Gastroesophageal sphincter (tissue), 4 donors: Measurements from ENCODE around the gene JAG2. TPM values are rescaled to one million over a fixed set of nuclear protein-coding genes. Genes with fewer than 3 reads are reported as not detected.
A peak's percentile ranks its signal among the peaks of the same experiment; 100 is the strongest.

Experiments
- ATAC-seq: fragments of 150-250 bp; one replicate; pipeline ENCODE4 v1.9.1; 2016; ENCODE audit warnings: mild to moderate bottlenecking, moderate library complexity
- H3K27ac ChIP-seq, 4 donors: fragments of 200-600 bp; sonication (generic) in 3 of 4; 1 replicate in 3 of 4; 2 replicates in 1 of 4; pipeline ENCODE4 v1.5.1; 2016 to 2019
- H3K27me3 ChIP-seq: fragments of 200-600 bp; sonication (generic); one replicate; pipeline ENCODE4 v1.5.1; 2019
- H3K36me3 ChIP-seq, 2 donors: fragments of 200-600 bp; sonication (generic); one replicate each; pipeline ENCODE4 v1.5.1; 2019; ENCODE audit warnings: control low read depth in 1 of 2
- H3K4me1 ChIP-seq, 3 donors: fragments of 200-600 bp; sonication (generic); 1 replicate in 2 of 3; 2 replicates in 1 of 3; pipeline ENCODE4 v1.5.1; 2016 to 2019; ENCODE audit warnings: control low read depth in 2 of 3
- H3K4me3 ChIP-seq, 2 donors: fragments of 200-600 bp; sonication (generic); one replicate each; pipeline ENCODE4 v1.5.1; 2019; ENCODE audit warnings: mild to moderate bottlenecking in 1 of 2, moderate library complexity in 1 of 2
- H3K9me3 ChIP-seq, 3 donors: fragments of 200-600 bp; sonication (generic); one replicate each; pipeline ENCODE4 v1.5.1; 2017 to 2019; ENCODE audit warnings: control low read depth in 2 of 3
- EP300 ChIP-seq: sonication (generic); formaldehyde crosslinking; IDR thresholded peaks from one replicate; pipeline ENCODE4 v1.6.1; 2017; ENCODE audit warnings: antibody characterized with exemption, mild to moderate bottlenecking
- POLR2A ChIP-seq, 2 donors: fragments of 450-650 bp; IDR thresholded peaks; one replicate each; pipeline ENCODE4 v1.6.1; 2017; ENCODE audit warnings: antibody characterized with exemption in 2 of 2, mild to moderate bottlenecking in 2 of 2, moderate library complexity in 1 of 2
- POLR2AphosphoS5 ChIP-seq: sonication (generic); formaldehyde crosslinking; IDR thresholded peaks from one replicate; pipeline ENCODE4 v1.6.1; 2017; ENCODE audit warnings: antibody characterized with exemption
- WGBS, 2 donors: methylation state at CpG; one replicate each; pipeline ENCODE4 v1.1.5; 2018; ENCODE audit warnings: low coverage in 1 of 2; 5-methylcytosine and 5-hydroxymethylcytosine counted together
- total RNA-seq, 4 donors: library from RNA; depleted of rRNA; stranded (reverse); fragments of >200 nt; gene quantifications; one replicate each; pipeline ENCODE4 v1.1.0, GENCODE V29; 2016
- TF ChIP-seq, protein P1 (sequence below), 4 experiments: fragments of 200-600 bp in 2 of 4; fragments of 450-650 bp in 2 of 4; sonication (generic) in 1 of 4; IDR thresholded peaks; one replicate each; pipeline ENCODE4 v1.5.1; 2017 to 2019; ENCODE audit warnings: antibody characterized with exemption in 4 of 4, mild to moderate bottlenecking in 2 of 4, moderate library complexity in 2 of 4

Gene JAG2
- total RNA-seq, 4 donors from 2014 or later = 3.7 to 18.8 (median 14.5) TPM

DNA sequence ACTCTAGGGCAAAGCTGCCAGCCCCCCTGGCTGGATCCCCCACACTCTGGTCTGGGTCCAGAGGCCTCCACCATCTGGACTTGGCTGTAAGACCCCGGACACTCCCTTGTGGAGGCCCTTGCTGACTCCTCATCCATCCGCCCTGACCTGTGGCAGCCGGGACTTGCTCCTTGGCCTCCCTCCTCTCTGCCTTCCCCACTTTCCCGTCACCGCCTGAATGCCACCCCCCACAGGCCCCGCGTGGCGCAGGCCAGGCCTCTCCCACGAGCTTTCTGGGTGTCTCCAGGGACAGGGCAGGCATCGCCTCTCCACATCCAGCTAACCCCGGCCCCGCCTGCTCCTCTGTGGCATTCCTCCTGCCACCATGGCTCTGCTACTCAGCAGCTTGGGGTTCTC is 14.1 kb downstream of the JAG2 start:
- 60 to 80% methylated on average over 1 to 2 of the region's 12 CpGs for WGBS, 2 donors
- ATAC-seq = no peak

DNA sequence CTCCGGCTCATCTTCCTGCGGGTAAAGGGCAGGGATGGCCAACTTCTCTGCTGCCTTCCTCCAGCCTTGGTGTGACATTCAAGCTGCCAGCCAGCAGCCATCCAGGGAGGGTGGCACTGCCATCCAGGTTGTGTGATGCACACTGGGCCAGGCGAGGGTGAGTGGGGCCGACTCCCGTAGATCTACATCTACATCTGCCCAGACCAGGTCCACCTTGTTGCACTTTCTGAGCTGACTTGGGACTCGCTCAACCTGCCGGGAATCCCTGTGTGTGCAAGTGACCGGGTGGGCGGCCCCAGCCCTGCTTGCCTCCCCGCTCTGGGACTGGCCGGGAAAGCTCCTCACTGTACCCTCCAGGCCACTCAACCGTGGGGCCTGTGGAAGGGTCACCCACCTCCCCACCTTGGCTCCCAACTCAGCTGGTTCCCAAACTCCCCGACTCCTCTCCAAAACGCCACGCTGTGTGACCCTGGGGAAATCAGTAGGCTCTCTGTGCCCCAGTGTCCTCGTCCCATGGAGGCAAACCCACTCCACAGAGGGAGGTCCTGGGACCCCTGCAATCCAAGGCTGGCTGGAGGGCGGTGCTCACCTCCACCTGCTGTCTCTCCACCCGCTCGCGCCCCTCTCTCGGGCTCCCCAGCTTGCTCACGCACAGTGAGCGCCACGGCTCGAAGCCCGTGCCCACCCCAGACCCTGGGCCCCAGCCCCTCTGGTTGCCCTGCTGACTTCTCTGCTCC is 14.7 kb downstream of the JAG2 start:
- no peaks in the 10 kb centered on the region for H3K4me1 ChIP-seq
- H3K36me3 ChIP-seq = peaks cover 0 to 4% of the 10 kb centered on the region in 2 donors
- peaks cover 10% of the 10 kb centered on the region for H3K27me3 ChIP-seq
- H3K9me3 ChIP-seq = no peaks in the 10 kb centered on the region
- no peak for TF ChIP-seq POLR2AphosphoS5
- no peak for TF ChIP-seq POLR2A (IDR thresholded peaks at IDR 0.05)
- TF ChIP-seq, protein P1, sequence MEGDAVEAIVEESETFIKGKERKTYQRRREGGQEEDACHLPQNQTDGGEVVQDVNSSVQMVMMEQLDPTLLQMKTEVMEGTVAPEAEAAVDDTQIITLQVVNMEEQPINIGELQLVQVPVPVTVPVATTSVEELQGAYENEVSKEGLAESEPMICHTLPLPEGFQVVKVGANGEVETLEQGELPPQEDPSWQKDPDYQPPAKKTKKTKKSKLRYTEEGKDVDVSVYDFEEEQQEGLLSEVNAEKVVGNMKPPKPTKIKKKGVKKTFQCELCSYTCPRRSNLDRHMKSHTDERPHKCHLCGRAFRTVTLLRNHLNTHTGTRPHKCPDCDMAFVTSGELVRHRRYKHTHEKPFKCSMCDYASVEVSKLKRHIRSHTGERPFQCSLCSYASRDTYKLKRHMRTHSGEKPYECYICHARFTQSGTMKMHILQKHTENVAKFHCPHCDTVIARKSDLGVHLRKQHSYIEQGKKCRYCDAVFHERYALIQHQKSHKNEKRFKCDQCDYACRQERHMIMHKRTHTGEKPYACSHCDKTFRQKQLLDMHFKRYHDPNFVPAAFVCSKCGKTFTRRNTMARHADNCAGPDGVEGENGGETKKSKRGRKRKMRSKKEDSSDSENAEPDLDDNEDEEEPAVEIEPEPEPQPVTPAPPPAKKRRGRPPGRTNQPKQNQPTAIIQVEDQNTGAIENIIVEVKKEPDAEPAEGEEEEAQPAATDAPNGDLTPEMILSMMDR (IDR thresholded peaks at IDR 0.05) = no peak
- TF ChIP-seq EP300 = no peak
- 87 to 100% methylated on average over 1 to 13 of the region's 26 CpGs for WGBS, 2 donors
- H3K27ac ChIP-seq = peak overlapping the region in 3 of 4 donors; percentile 32 to 50 (median 45)
- ATAC-seq = no peak
- H3K4me3 ChIP-seq = no peak overlapping the region

More for the DNA sequence above, 14.1 kb downstream of the JAG2 start:
- Histone ChIP-seq H3K4me1 (no peaks in the 10 kb centered on the region), H3K27me3 (peaks cover 13% of the 10 kb centered on the region), H3K27ac (peak overlapping the region in 3 of 4 donors; percentile 32 to 50 (median 45)), H3K4me3 (no peak overlapping the region), H3K9me3 (no peaks in the 10 kb centered on the region), H3K36me3 (peaks cover 0 to 4% of the 10 kb centered on the region in 2 donors)
- TF ChIP-seq, protein P1 (IDR thresholded peaks at IDR 0.05) = no peak
- no peak for TF ChIP-seq POLR2A (IDR thresholded peaks at IDR 0.05)
- TF ChIP-seq POLR2AphosphoS5 = no peak
- no peak for TF ChIP-seq EP300

DNA sequence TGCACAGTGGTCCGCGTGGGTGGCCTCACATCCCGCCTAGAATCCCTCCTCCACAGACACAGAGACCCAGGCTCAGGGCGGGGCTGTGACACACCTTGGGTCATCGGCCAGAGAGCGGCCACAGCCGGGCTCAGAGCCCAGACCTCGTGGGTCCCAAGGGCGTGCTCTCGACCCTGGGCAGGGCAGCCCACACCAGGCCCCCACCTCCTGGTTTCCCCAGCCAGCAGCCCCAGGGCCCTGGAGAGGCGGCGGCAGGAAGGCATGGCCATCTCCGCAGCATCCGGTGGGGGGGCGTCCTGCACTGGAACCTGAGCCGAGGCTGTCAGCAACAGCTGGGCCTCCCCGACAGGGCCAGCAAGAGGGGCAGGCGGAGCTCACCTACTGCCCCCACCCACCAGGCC is 15.2 kb downstream of the JAG2 start:
- no peaks in the 10 kb centered on the region for H3K4me1 ChIP-seq
- no peak overlapping the region for H3K4me3 ChIP-seq
- no peak for TF ChIP-seq POLR2AphosphoS5
- TF ChIP-seq POLR2A (IDR thresholded peaks at IDR 0.05) = no peak
- TF ChIP-seq, protein P1 (IDR thresholded peaks at IDR 0.05) = no peak
- TF ChIP-seq EP300 = no peak
- H3K27ac ChIP-seq = peak overlapping the region in 3 of 4 donors; percentile 32 to 64 (median 45)
- WGBS, 2 donors = no CpG with 5 or more reads among the region's 18 CpGs
- H3K36me3 ChIP-seq = peaks cover 0 to 9% of the 10 kb centered on the region in 2 donors
- H3K27me3 ChIP-seq = peaks cover 4% of the 10 kb centered on the region
- ATAC-seq = peak; percentile 71
- H3K9me3 ChIP-seq = no peaks in the 10 kb centered on the region

DNA sequence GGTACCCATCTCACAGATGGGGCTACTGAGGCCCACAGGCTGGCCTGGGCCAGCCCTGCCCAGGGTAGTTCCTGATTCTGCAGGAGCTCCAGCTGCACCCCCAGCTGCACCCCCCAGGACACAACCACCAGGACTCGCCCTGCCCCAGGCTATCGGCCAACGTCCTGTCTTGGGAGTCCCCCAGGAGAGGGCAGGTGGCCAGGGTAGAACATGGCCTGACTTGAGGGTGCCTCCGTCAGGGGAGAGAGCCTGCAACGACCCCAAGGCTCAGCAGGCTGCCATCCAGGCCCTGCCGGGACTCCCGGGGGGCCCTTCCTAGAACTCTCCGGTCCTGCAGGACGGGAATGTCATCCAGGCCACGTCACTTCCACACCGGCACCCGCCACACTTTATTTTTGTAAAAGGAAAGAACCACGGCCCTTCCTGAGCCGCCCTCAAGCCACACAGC is 15.8 kb downstream of the JAG2 start:
- TF ChIP-seq POLR2AphosphoS5 = no peak
- Histone ChIP-seq H3K27ac (peak overlapping the region in 3 of 4 donors; percentile 45 to 64 (median 60)), H3K27me3 (no peaks in the 10 kb centered on the region), H3K4me3 (no peak overlapping the region), H3K9me3 (no peaks in the 10 kb centered on the region), H3K36me3 (peaks cover 0 to 14% of the 10 kb centered on the region in 2 donors), H3K4me1 (no peaks in the 10 kb centered on the region)
- no CpG with 5 or more reads among the region's 14 CpGs for WGBS, 2 donors
- peak; percentile 37 for ATAC-seq

DNA sequence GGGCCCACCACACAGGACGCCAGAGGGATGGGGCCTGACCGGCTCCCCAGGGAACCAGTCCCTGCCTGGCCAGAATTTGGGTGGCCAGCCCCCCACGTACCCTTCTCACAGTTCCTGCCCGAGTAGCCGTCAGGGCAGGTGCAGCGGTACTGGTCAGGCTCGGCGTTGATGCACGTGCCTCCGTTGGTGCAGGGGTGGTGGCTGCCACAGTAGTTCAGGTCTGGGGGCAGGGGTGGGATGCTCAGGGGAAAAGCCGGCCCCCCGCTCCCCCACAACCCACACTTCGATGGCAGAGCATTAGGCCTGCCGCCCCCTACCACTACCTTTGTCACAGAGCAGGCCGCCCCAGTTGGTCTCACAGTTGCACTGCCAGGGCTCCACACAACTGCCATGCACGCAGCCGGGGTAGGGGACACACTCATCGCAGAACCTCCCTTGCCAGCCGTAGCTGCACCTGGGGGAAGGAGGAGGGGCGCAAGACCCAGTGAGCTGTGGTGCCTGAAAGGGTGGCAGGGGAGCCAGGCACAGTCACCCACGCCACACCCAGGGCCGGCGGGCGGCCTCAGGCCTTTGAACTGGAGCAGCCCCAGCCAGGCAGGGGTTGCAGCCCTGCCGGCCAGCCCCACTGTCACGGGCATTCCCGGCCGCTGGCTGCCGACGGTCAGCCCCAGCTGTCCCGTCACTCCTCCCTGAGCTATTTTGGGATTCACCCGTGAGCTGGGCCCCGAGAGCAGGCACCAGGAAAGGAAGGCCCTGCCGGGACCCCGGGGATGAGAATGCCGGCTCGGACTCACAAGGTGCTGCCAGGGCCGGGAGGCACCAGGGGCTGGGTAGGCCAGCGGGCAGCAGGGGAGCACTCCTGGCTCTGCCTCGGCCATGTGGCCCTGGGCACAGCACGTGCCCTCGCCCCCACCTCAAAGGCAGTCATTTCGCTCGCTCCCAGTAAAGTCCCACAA is 16.5 kb downstream of the JAG2 start:
- no peaks in the 10 kb centered on the region for H3K27me3 ChIP-seq
- no peak overlapping the region for H3K4me3 ChIP-seq
- no peaks in the 10 kb centered on the region for H3K4me1 ChIP-seq
- H3K36me3 ChIP-seq = peaks cover 0 to 15% of the 10 kb centered on the region in 2 donors
- WGBS, 2 donors = no CpG with 5 or more reads among the region's 44 CpGs
- peak overlapping the region in 3 of 4 donors; percentile 45 to 64 (median 60) for H3K27ac ChIP-seq
- TF ChIP-seq, protein P1 (IDR thresholded peaks at IDR 0.05) = no peak
- TF ChIP-seq EP300 = no peak
- no peak for TF ChIP-seq POLR2AphosphoS5
- no peak for TF ChIP-seq POLR2A (IDR thresholded peaks at IDR 0.05)
- no peak for ATAC-seq
- no peaks in the 10 kb centered on the region for H3K9me3 ChIP-seq
